K562 (cell line): ENCODE data around the gene COL23A1. TPM values are rescaled to one million over a fixed set of nuclear protein-coding genes. Genes with fewer than 3 reads are reported as not detected.

ENCODE experiments used
- ATAC-seq: fragments of 200-7000 bp; cut with Tn5 transposase; 3 replicates; pipeline ENCODE4 v1.9.1; 2020; ENCODE audit warnings: moderate library complexity
- BruUV-seq: library from RNA; stranded (reverse); fragments of 400-500 nt; replicated peaks from 2 replicates; lab custom pipeline; 2021; lab: Mats Ljungman, UMichigan
- CTCF ChIA-PET: fragments of 300-600 bp; formaldehyde crosslinking; extraction: SDS; loops from one replicate; lab custom pipeline; 2021; ENCODE audit warnings: low intra/inter-chr PET ratio; lab: Yijun Ruan, JAX
- POLR2A ChIA-PET: fragments of 300-600, 350-650 bp; sonication (Branson Sonifier 250); formaldehyde crosslinking; extraction: SDS; loops from one replicate; lab custom pipeline; 2021; ENCODE audit warnings: antibody characterized with exemption, inconsistent platforms; lab: Yijun Ruan, JAX
- DNase-seq, 4 experiments: peaks; one replicate each; pipeline versions ENCODE4 v3.0.0 to v3.0.0-alpha.2; 2011 to 2018; ENCODE audit warnings: low spot score in 3 of 4, mixed read lengths in 3 of 4; ENCODE audit errors: extremely low read depth in 1 of 4
- FAIRE-seq: peaks from 2 replicates; lab custom pipeline; 2011; peaks lifted over from hg19 to GRCh38; lab: Jason Lieb, UNC
- H2AFZ ChIP-seq: 2 replicates; pipeline ENCODE4 v1.6.0; 2011; ENCODE audit warnings: low read depth, low read length, control low read depth, inconsistent platforms
- H3K27ac ChIP-seq: fragments of 200-600 bp; 3 replicates; pipeline ENCODE4 v1.8.0; 2011; ENCODE audit warnings: low read depth, mild to moderate bottlenecking, control low read depth, inconsistent platforms, low read length, moderate library complexity, mixed read lengths; ENCODE audit errors: extremely low read depth
- H3K27me3 ChIP-seq, 2 experiments: fragments of 300-600 bp in 1 of 2; 2 replicates in 1 of 2; 3 replicates in 1 of 2; pipeline versions ENCODE4 v1.6.0 to v1.8.0; 2011; ENCODE audit warnings: inconsistent platforms in 2 of 2, low read length in 2 of 2, mild to moderate bottlenecking in 1 of 2, mixed read lengths in 1 of 2, moderate library complexity in 1 of 2; ENCODE audit not compliant: control insufficient read depth in 2 of 2, insufficient read depth in 2 of 2
- H3K36me3 ChIP-seq: fragments of 300-600 bp; 3 replicates; pipeline ENCODE4 v1.8.0; 2011; ENCODE audit warnings: mild to moderate bottlenecking, low read length, inconsistent platforms; ENCODE audit not compliant: control insufficient read depth, insufficient read depth
- H3K4me1 ChIP-seq, 2 experiments: fragments of 200-600 bp in 1 of 2; replicated peaks in 1 of 2; 2 replicates in 1 of 2; 3 replicates in 1 of 2; pipeline versions ENCODE4 v1.5.1 to v1.8.0; 2011; ENCODE audit warnings: inconsistent platforms in 2 of 2, low read length in 2 of 2, mild to moderate bottlenecking in 1 of 2, mixed read lengths in 1 of 2, moderate library complexity in 1 of 2; ENCODE audit not compliant: control insufficient read depth in 2 of 2, insufficient read depth in 2 of 2
- H3K4me2 ChIP-seq: 2 replicates; pipeline ENCODE4 v1.6.1; 2011; ENCODE audit warnings: low read length, control low read depth, inconsistent platforms, mixed read lengths; ENCODE audit not compliant: insufficient read depth
- H3K4me3 ChIP-seq: fragments of 200-600 bp; sonication (generic), shearing (Covaris generic); 2 replicates; pipeline ENCODE4 v1.5.1; 2016; ENCODE audit warnings: control low read depth, inconsistent platforms
- H3K79me2 ChIP-seq: fragments of 200-600 bp; 3 replicates; pipeline ENCODE4 v1.8.0; 2011; ENCODE audit warnings: low read length, inconsistent platforms; ENCODE audit not compliant: control insufficient read depth, insufficient read depth
- H3K9ac ChIP-seq, 2 experiments: 2 replicates each; pipeline versions ENCODE4 v1.6.0 to v1.6.1; 2011; ENCODE audit warnings: low read depth in 2 of 2, low read length in 2 of 2, control low read depth in 1 of 2, inconsistent platforms in 1 of 2, mild to moderate bottlenecking in 1 of 2, mixed read lengths in 1 of 2; ENCODE audit not compliant: insufficient read depth in 1 of 2
- H3K9me1 ChIP-seq: one replicate; pipeline ENCODE4 v1.6.0; 2011; ENCODE audit warnings: inconsistent platforms, mild to moderate bottlenecking, low read length, moderate library complexity; ENCODE audit not compliant: control insufficient read depth, insufficient read depth
- H3K9me3 ChIP-seq: replicated peaks from 2 replicates; pipeline ENCODE4 v1.5.1; 2011; ENCODE audit warnings: low read depth, low read length, inconsistent platforms; ENCODE audit not compliant: control insufficient read depth, insufficient read depth
- H4K20me1 ChIP-seq: replicated peaks from 2 replicates; pipeline ENCODE4 v1.6.1; 2011; ENCODE audit warnings: low read length, inconsistent platforms, mixed read lengths; ENCODE audit not compliant: control insufficient read depth, insufficient read depth
- C11orf30 ChIP-seq: fragments of 450-650 bp; IDR thresholded peaks from 2 replicates; pipeline ENCODE4 v1.6.1; 2016; ENCODE audit warnings: low read depth, mild to moderate bottlenecking
- ELF2 ChIP-seq: fragments of 250-450 bp; sonication (Bioruptor Pico); IDR thresholded peaks from 2 replicates; pipeline ENCODE4 v1.5.0; 2021; ENCODE audit warnings: mild to moderate bottlenecking
- EP400 ChIP-seq: fragments of 450-650 bp; IDR thresholded peaks from 2 replicates; pipeline ENCODE4 v1.6.1; 2017; ENCODE audit warnings: antibody characterized with exemption, mild to moderate bottlenecking, moderate library complexity
- GABPB1 ChIP-seq: sonication (generic); formaldehyde crosslinking; IDR thresholded peaks from 2 replicates; pipeline ENCODE4 v1.8.0; 2022; ENCODE audit warnings: mild to moderate bottlenecking, missing genetic modification reagents
- HINFP ChIP-seq: fragments of 450-650 bp; conservative IDR thresholded peaks from 2 replicates; pipeline ENCODE4 v1.6.1; 2016; ENCODE audit warnings: missing genetic modification characterization, low read depth, mild to moderate bottlenecking, control low read depth, missing compliant biosample characterization
- MAFG ChIP-seq: fragments of 450-650 bp; conservative IDR thresholded peaks from 2 replicates; pipeline ENCODE4 v1.6.1; 2016; ENCODE audit warnings: missing genetic modification characterization, missing compliant biosample characterization
- MXI1 ChIP-seq: IDR thresholded peaks from 2 replicates; pipeline ENCODE4 v1.6.1; 2011; ENCODE audit warnings: low read depth, mild to moderate bottlenecking, improper control_type of control experiment, low read length
- NR3C1 ChIP-seq: sonication (generic); formaldehyde crosslinking; IDR thresholded peaks from 2 replicates; pipeline ENCODE4 v1.8.1; 2022; ENCODE audit warnings: missing genetic modification reagents
- RERE ChIP-seq: sonication (generic); formaldehyde crosslinking; IDR thresholded peaks from 2 replicates; pipeline ENCODE4 v1.8.0; 2023; ENCODE audit warnings: missing genetic modification reagents, mild to moderate bottlenecking, borderline replicate concordance
- TAF9B ChIP-seq: fragments of 450-650 bp; IDR thresholded peaks from 2 replicates; pipeline ENCODE4 v1.6.1; 2018; ENCODE audit warnings: mild to moderate bottlenecking; ENCODE audit not compliant: partially characterized antibody
- ZNF217 ChIP-seq: sonication (generic); formaldehyde crosslinking; IDR thresholded peaks from 2 replicates; pipeline ENCODE4 v1.8.0; 2022; ENCODE audit warnings: mild to moderate bottlenecking, missing genetic modification reagents
- ZNF277 ChIP-seq: fragments of 250-450 bp; sonication (Bioruptor Pico); IDR thresholded peaks from 2 replicates; pipeline ENCODE4 v1.8.0; 2022; ENCODE audit warnings: inconsistent platforms, mild to moderate bottlenecking, moderate library complexity, borderline replicate concordance
- WGBS: fragments of 100-300 bp; shearing (Covaris generic); methylation state at CpG from one replicate; pipeline ENCODE4 v1.1.6; 2016; ENCODE audit warnings: low coverage, mixed read lengths; ENCODE audit not compliant: insufficient coverage; ENCODE audit errors: missing lambda C conversion rate; 5-methylcytosine and 5-hydroxymethylcytosine counted together
- in situ Hi-C: fragments of 300-500 bp; cut with MboI; formaldehyde crosslinking; loops from 4 replicates; pipeline ENCODE4 v1.15.0; 2018; ENCODE audit warnings: inconsistent platforms, mixed read lengths
- intact Hi-C: fragments of 100-400 bp; cut with micrococcal nuclease; formaldehyde crosslinking; loops from 2 replicates; pipeline ENCODE4 v1.14.2; 2022
- polyA plus RNA-seq, 8 experiments: library from polyadenylated mRNA; depleted of rRNA in 4 of 8; stranded (reverse) in 5 of 8; unstranded in 3 of 8; fragments of >200 nt; fragmentation: Nextera tagmentation in 2 of 8; fragmentation: Illumina TruSeq in 1 of 8; extraction: Ambion mirVana in 2 of 8; extraction: Trizol in 1 of 8; gene quantifications; 2 replicates each; pipeline versions ENCODE4 v1.2.1 to v1.2.3, GENCODE V29; 2011 to 2014; ENCODE audit warnings: inconsistent platforms in 1 of 8, missing spikeins in 1 of 8
- total RNA-seq, 7 experiments: library from RNA; depleted of rRNA in 6 of 7; stranded (reverse); fragments of >200 nt in 6 of 7; fragmentation: Illumina TruSeq in 2 of 7; extraction: Trizol in 2 of 7; gene quantifications; 2 replicates each; pipeline versions ENCODE4 v1.2.1 to v1.2.3, GENCODE V29; 2011 to 2021; ENCODE audit warnings: low replicate concordance in 1 of 7

Gene COL23A1
- total and polyA plus RNA-seq, 9 of the 15 experiments (the other 6 are each of a cell fraction or from before 2014, with no cell fraction given): 0.09 TPM; not detected in 8

GRCh38 chr5:178206166-178207101 lies 383.8 kb downstream of the COL23A1 start:
- peak overlapping the region; percentile 80 for H3K4me3 ChIP-seq
- in situ Hi-C loops (no loop called here), intact Hi-C loops (no loop called here)
- POLR2A ChIA-PET: interaction anchor here (0.6 to 12.7 kb wide), 13 partner anchors 9 to 554 kb away, joined by 3 to 162 read pairs (median 5); partner anchors contain the start of genes NHP2 and PHYKPL
- H3K9ac ChIP-seq: peak overlapping the region; percentile 93 to 99
- peaks cover 59% of the 10 kb centered on the region for H4K20me1 ChIP-seq
- 10% methylated on average over 12 of the region's 12 CpGs for WGBS
- ATAC-seq: no peak
- H3K9me3 ChIP-seq: no peaks in the 10 kb centered on the region
- peak overlapping the region; percentile 96 for H3K4me2 ChIP-seq
- BruUV-seq: TSS peak; percentile 46
- no peak overlapping the region for H2AFZ ChIP-seq
- no peaks in the 10 kb centered on the region for H3K27me3 ChIP-seq
- peaks cover 62% of the 10 kb centered on the region for H3K36me3 ChIP-seq
- FAIRE-seq: peak; percentile 6
- H3K9me1 ChIP-seq: peaks cover 10% of the 10 kb centered on the region
- peaks cover 69% of the 10 kb centered on the region for H3K79me2 ChIP-seq
- CTCF ChIA-PET: no interaction called here
- peaks cover 23 to 26% of the 10 kb centered on the region in 2 experiments; a peak in 4 of 5 replicates for H3K4me1 ChIP-seq
- H3K27ac ChIP-seq: peak overlapping the region; percentile 41; the same call in 2 of the 3 replicates
- DNase-seq: no peak
- no peak for TF ChIP-seq ZNF217 (CRISPR knock-in tag)
- TF ChIP-seq ELF2 (CRISPR knock-in tag): 0 out of 2 replicates have a peak, but pooled peaks have one; percentile 24
- TF ChIP-seq MAFG: peak; percentile 25; the same call in 1 of the 2 replicates
- TF ChIP-seq C11orf30: peak; percentile 81
- TF ChIP-seq MXI1: peak; percentile 16; the same call in 1 of the 2 replicates
- no peak for TF ChIP-seq TAF9B
- no peak for TF ChIP-seq RERE (CRISPR knock-in tag)
- no peak for TF ChIP-seq ZNF277
- no peak for TF ChIP-seq GABPB1 (CRISPR knock-in tag)
- no peak for TF ChIP-seq HINFP (tag)
- TF ChIP-seq EP400: no peak
- TF ChIP-seq NR3C1 (CRISPR knock-in tag): no peak
